ENCODE results near the gene PLEKHA5.
"Not testable (repeated sequence)": the region's sequence is repeated elsewhere in the genome, so short reads cannot be mapped to it uniquely, and the experiment has no call there.

PLEKHA5 gene

DNA sequence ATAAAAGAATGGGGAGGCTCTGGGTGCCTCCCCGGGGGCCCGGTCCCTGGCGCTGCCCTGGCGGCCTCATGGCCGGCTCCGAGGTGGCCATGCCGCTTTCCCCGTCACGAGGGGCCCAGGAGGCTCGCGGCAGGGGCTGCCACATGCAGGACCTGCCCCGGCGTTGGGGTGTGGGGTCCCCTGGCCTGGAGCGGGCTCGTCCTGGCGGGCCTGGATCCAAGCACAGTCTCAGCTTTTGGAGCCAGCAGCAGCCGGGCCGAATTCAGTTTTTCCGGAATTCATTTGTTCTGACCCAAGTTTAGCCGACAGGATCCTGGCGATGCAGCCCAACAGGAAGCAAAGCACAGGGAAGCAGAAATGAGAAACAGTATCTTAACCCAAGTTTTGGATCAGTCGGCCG, 283.3 kb downstream of the PLEKHA5 start:
- no peak for DNase-seq

DNA sequence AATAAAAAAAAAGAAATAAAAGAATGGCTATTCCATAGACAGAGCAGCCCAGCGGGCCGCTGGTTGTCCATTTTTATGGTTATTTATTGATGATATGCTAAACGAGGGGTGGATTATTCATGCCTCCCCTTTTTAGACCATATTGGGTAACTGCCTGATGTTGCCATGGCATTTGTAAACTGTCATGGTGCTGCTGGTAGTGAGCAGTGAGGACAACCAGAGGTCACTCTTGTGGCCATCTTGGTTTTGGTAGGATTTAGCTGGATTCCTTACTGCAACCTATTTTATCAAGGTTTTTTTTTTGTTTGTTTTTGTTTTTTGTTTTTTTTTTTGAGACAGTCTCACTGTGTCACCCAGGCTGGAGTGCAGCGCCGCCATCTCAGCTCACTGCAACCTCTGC, 284.0 kb downstream of the PLEKHA5 start:
- DNase-seq = not testable (repeated sequence)

DNA sequence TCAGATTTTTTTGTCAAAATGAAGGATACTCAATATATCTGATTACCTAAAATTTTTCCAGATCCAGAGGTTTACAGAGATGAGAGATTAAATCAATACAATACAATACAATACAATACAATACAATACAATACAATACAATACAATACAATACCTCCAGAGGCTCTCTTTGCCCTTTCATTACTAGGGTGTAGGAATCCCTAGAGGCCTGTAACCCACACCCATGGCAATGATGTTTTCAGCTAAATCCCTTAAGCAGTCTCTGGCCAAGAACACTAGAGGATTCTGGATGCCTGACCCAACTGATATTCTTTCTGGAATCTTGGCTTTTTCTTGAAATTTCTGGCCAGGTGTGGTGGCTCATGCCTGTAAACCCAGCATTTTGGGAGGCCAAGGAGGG, 286.0 kb downstream of the PLEKHA5 start:
- DNase-seq = no peak

GRCh38 chr12:19419086-19419485, 289.6 kb downstream of the PLEKHA5 start:
- DNase-seq = no peak

GRCh38 chr12:19421503-19422282, 292.2 kb downstream of the PLEKHA5 start:
- no peak for DNase-seq

- no peak for DNase-seq
Observed at GRCh38 chr12:19423166-19423930, 293.8 kb downstream of the PLEKHA5 start.

Data from NCI-H510A treated with DMSO at 0.1 percent for 48 hours (cell line).